Endothelial cell (in vitro differentiated cells): Measurements from ENCODE around the gene KATNB1. TPM values are rescaled to one million over a fixed set of nuclear protein-coding genes. Genes with fewer than 3 reads are reported as not detected.

Experiments used
- DNase-seq: peaks from one replicate; pipeline ENCODE4 v3.0.0; 2021; ENCODE audit warnings: low spot score
- H3K27ac Mint-ChIP-seq: one replicate; pipeline ENCODE4 v1.8.0; 2021; ENCODE audit warnings: mixed read lengths, inconsistent platforms; ENCODE audit not compliant: unreplicated experiment
- H3K27me3 Mint-ChIP-seq: one replicate; pipeline ENCODE4 v1.8.0; 2021; ENCODE audit warnings: mild to moderate bottlenecking, moderate library complexity, mixed read lengths, inconsistent platforms; ENCODE audit not compliant: unreplicated experiment
- H3K36me3 Mint-ChIP-seq: one replicate; pipeline ENCODE4 v1.8.0; 2021; ENCODE audit warnings: mild to moderate bottlenecking, low read depth, mixed read lengths, inconsistent platforms; ENCODE audit not compliant: unreplicated experiment
- H3K4me1 Mint-ChIP-seq: one replicate; pipeline ENCODE4 v1.8.0; 2021; ENCODE audit warnings: mild to moderate bottlenecking, mixed read lengths, inconsistent platforms; ENCODE audit not compliant: unreplicated experiment
- H3K4me3 Mint-ChIP-seq: one replicate; pipeline ENCODE4 v1.8.0; 2021; ENCODE audit warnings: mild to moderate bottlenecking, mixed read lengths, inconsistent platforms; ENCODE audit not compliant: unreplicated experiment
- H3K9me3 Mint-ChIP-seq: one replicate; pipeline ENCODE4 v1.8.0; 2021; ENCODE audit warnings: mixed read lengths, inconsistent platforms; ENCODE audit not compliant: unreplicated experiment
- total RNA-seq: library from RNA; stranded (reverse); fragmentation: NEBNext Ultra II Directional; extraction: Animal tissue kit (Norgen Biotek cat#: 25700); gene quantifications from one replicate; pipeline ENCODE4 v1.2.1, GENCODE V29; 2021; ENCODE audit not compliant: unreplicated experiment
- TF ChIP-seq, protein P1 (sequence below): fragments of 200-600 bp; sonication (generic); IDR thresholded peaks from one replicate; pipeline ENCODE4 v1.5.0; 2021; ENCODE audit warnings: antibody characterized with exemption; ENCODE audit not compliant: unreplicated experiment

The KATNB1 gene
- total RNA-seq, 1 donor from 2014 or later, result 29.2 TPM

GRCh38 chr16:57706717-57707116, 28.9 kb upstream of the KATNB1 start:
- Mint-ChIP-seq H3K4me1 (no peaks in the 10 kb centered on the region), H3K9me3 (no peaks in the 10 kb centered on the region), H3K36me3 (no peaks in the 10 kb centered on the region), H3K27me3 (peaks cover 1% of the 10 kb centered on the region), H3K4me3 (no peak overlapping the region), H3K27ac (no peak overlapping the region)
- TF ChIP-seq, protein P1, sequence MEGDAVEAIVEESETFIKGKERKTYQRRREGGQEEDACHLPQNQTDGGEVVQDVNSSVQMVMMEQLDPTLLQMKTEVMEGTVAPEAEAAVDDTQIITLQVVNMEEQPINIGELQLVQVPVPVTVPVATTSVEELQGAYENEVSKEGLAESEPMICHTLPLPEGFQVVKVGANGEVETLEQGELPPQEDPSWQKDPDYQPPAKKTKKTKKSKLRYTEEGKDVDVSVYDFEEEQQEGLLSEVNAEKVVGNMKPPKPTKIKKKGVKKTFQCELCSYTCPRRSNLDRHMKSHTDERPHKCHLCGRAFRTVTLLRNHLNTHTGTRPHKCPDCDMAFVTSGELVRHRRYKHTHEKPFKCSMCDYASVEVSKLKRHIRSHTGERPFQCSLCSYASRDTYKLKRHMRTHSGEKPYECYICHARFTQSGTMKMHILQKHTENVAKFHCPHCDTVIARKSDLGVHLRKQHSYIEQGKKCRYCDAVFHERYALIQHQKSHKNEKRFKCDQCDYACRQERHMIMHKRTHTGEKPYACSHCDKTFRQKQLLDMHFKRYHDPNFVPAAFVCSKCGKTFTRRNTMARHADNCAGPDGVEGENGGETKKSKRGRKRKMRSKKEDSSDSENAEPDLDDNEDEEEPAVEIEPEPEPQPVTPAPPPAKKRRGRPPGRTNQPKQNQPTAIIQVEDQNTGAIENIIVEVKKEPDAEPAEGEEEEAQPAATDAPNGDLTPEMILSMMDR, result no peak
- DNase-seq, result no peak

- no peaks in the 10 kb centered on the region for H3K36me3 Mint-ChIP-seq
- no peak overlapping the region for H3K4me3 Mint-ChIP-seq
- no peak for DNase-seq
- no peaks in the 10 kb centered on the region for H3K9me3 Mint-ChIP-seq
- peaks cover 1% of the 10 kb centered on the region for H3K27me3 Mint-ChIP-seq
- TF ChIP-seq, protein P1, result no peak
- no peaks in the 10 kb centered on the region for H3K4me1 Mint-ChIP-seq
- no peak overlapping the region for H3K27ac Mint-ChIP-seq
Measured at GRCh38 chr16:57707331-57707730, 28.2 kb upstream of the KATNB1 start.

DNA sequence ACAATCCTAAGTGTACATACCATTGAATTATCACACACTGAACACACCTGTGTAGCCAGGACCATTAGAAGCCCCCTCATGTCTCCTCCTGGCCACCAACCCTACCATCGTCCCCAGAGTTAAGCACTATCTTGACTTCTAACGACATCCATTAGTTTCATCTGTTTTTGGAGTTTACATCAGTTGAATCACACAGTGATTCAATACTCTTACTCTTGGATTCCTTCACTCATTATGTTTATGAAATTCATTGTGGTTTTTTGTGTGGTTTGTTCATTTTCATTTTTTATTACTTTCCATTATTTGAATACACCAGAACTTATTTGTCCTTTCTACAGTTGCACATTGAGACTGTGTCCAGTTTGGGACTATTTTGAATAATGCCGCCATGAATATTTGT, 27.4 kb upstream of the KATNB1 start:
- no peak for DNase-seq
- no peak overlapping the region for H3K27ac Mint-ChIP-seq
- H3K4me3 Mint-ChIP-seq, result no peak overlapping the region
- no peaks in the 10 kb centered on the region for H3K9me3 Mint-ChIP-seq
- no peaks in the 10 kb centered on the region for H3K36me3 Mint-ChIP-seq
- peaks cover 1% of the 10 kb centered on the region for H3K27me3 Mint-ChIP-seq
- TF ChIP-seq, protein P1, result no peak
- H3K4me1 Mint-ChIP-seq, result no peaks in the 10 kb centered on the region

GRCh38 chr16:57709663-57710062, 25.9 kb upstream of the KATNB1 start:
- Mint-ChIP-seq H3K4me1 (no peaks in the 10 kb centered on the region), H3K27ac (no peak overlapping the region), H3K4me3 (no peak overlapping the region), H3K36me3 (no peaks in the 10 kb centered on the region), H3K27me3 (peaks cover 1% of the 10 kb centered on the region), H3K9me3 (no peaks in the 10 kb centered on the region)
- DNase-seq, result no peak
- TF ChIP-seq, protein P1, result no peak

- Mint-ChIP-seq H3K9me3 (no peaks in the 10 kb centered on the region), H3K4me3 (no peak overlapping the region), H3K27me3 (no peaks in the 10 kb centered on the region), H3K36me3 (no peaks in the 10 kb centered on the region), H3K4me1 (no peaks in the 10 kb centered on the region), H3K27ac (no peak overlapping the region)
- no peak for DNase-seq
- TF ChIP-seq, protein P1, result no peak
Measured at GRCh38 chr16:57711346-57711745, 24.2 kb upstream of the KATNB1 start.
